RWPE1 (cell line): ENCODE results near the gene CCL20.

Source experiments
- CTCF ChIA-PET: fragments of 350-600 bp; sonication (Branson Sonifier 250); formaldehyde crosslinking; extraction: SDS; loops from one replicate; lab custom pipeline; 2021; lab: Yijun Ruan, JAX
- POLR2A ChIA-PET: fragments of 400-600 bp; formaldehyde crosslinking; extraction: SDS; loops from one replicate; lab custom pipeline; 2020; ENCODE audit warnings: antibody characterized with exemption; ENCODE audit not compliant: low non-redundant PET; lab: Yijun Ruan, JAX
- DNase-seq: peaks from one replicate; pipeline ENCODE4 v3.0.0; 2012; ENCODE audit warnings: low spot score
- H3K27ac ChIP-seq: fragments of 450-650 bp; 2 replicates; pipeline ENCODE4 v1.5.1; 2017
- TF ChIP-seq, protein P1 (sequence below): fragments of 450-650 bp; conservative IDR thresholded peaks from 2 replicates; pipeline ENCODE4 v1.5.1; 2017; ENCODE audit warnings: low read depth, mild to moderate bottlenecking

The CCL20 gene

DNA sequence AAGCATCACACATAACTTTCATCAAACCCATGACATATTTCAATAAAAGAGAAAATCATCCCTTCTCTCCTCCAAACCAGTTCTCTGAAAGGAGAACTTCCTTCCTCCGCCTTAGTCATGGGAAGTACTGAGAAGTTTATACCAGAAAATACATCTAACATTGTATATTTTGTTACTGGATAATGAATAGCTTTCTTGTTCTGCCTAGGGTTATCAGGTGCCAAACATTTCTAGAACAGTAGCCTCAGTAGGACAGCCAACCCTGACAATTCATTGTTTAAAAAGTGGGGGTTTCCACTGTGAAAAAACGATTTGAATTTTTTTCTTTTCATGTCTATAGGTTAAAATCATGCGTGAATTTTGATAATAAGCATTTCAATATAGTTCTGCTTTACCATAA lies 41.8 kb downstream of the CCL20 start:
- CTCF ChIA-PET, result no interaction called here
- H3K27ac ChIP-seq, result no peak overlapping the region
- no peak for DNase-seq
- TF ChIP-seq, protein P1, sequence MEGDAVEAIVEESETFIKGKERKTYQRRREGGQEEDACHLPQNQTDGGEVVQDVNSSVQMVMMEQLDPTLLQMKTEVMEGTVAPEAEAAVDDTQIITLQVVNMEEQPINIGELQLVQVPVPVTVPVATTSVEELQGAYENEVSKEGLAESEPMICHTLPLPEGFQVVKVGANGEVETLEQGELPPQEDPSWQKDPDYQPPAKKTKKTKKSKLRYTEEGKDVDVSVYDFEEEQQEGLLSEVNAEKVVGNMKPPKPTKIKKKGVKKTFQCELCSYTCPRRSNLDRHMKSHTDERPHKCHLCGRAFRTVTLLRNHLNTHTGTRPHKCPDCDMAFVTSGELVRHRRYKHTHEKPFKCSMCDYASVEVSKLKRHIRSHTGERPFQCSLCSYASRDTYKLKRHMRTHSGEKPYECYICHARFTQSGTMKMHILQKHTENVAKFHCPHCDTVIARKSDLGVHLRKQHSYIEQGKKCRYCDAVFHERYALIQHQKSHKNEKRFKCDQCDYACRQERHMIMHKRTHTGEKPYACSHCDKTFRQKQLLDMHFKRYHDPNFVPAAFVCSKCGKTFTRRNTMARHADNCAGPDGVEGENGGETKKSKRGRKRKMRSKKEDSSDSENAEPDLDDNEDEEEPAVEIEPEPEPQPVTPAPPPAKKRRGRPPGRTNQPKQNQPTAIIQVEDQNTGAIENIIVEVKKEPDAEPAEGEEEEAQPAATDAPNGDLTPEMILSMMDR, result no peak
- POLR2A ChIA-PET, result no interaction called here

DNA sequence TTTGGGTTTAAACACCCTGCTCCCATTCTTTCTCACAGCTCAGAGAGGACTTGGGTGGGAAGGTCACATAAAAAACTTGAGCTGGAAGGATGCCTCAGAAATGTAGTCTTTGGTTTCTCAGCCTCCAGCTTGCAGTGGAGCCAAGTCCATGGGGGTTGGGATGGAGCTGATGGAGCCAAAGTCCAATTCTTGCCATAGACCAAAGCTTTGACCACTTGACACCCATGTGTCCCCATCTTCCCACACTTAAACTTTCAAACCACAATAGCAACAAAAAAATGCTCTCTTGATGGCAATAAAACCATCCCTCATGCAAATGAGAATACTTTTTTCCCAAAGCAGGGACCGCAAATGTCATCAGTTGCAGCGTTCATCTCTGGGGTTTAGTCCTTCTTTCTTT lies 43.1 kb downstream of the CCL20 start:
- TF ChIP-seq, protein P1, result no peak
- CTCF ChIA-PET, result interaction anchor here (0.6 kb wide), 1 partner anchor 629 kb away, joined by 3 read pairs; no protein-coding TSS in a partner anchor
- POLR2A ChIA-PET, result no interaction called here
- H3K27ac ChIP-seq, result no peak overlapping the region
- no peak for DNase-seq

DNA sequence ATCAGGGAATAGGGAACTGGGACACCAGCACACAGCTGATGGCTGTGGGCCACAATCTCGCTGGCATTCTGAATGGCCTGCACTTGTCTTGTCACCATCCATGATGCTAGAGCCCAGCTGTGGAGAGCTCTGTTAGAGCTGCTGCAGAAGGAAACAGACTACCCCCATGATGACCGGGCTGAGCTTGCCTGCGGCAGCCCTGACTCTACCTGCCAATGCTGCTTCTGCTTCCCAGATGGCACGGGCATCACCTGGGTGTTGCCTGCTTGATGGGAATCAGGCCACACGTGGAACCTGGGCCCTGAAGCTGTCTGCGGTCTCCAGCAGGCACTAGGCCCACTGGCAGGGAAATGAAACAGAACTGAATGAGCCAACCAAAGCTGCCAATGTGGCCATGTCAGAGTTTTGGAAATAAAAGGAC lies 46.6 kb downstream of the CCL20 start:
- POLR2A ChIA-PET, result no interaction called here
- TF ChIP-seq, protein P1, result no peak
- H3K27ac ChIP-seq, result no peak overlapping the region
- CTCF ChIA-PET, result interaction anchor here (0.6 kb wide), 1 partner anchor 81 kb away, joined by 8 read pairs; no protein-coding TSS in a partner anchor
- no peak for DNase-seq

DNA sequence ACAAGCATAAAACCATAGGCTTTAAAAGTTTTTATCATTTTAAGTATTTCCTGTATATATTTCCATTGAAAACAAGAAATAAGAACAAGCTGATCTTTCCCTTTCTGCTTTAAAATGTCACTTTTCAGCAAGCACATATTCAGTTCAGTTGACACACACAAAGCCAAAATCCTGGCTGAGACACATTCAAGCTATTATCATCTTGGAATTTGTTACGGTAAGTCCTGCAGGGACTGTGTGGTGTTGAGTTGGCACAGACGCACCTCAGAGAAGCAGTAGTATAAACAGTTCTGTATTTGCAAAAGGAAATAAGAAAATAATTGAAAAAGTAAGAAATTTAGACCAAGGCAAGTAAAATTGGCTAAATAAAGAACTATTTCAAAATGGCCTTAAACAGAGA lies 47.4 kb downstream of the CCL20 start:
- ChIA-PET POLR2A (no interaction called here), CTCF (no interaction called here)
- TF ChIP-seq, protein P1, result no peak
- no peak overlapping the region for H3K27ac ChIP-seq
- no peak for DNase-seq

DNA sequence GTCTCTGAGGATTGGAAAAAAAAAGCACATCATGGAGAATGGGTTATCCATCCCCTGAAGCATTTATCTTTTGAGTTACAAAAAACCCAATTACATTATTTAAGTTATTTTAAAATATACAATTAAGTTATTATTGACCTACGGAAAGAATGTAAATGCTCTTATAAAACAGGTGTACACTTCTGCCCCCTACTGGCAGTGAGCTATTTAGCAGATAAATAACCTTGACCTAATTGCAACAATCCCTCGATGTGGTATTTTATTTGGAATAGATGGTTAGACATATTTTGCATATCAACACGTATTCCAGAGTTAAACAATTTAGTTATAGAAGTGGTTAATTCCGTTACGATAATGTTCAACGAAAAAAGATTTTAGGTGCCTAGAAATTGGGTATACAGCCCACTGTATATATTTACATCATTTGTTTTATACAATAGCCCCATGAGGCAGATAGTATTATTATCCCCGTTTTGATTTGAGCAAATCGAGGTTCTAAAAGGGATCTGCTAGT lies 48.6 kb downstream of the CCL20 start:
- POLR2A ChIA-PET, result no interaction called here
- peak overlapping the region; percentile 92; the same call in 1 of the 2 replicates for H3K27ac ChIP-seq
- CTCF ChIA-PET, result interaction anchor here (0.6 to 2.0 kb wide), 8 partner anchors 8 to 837 kb away, joined by 3 to 6 read pairs (median 3); no protein-coding TSS in a partner anchor
- TF ChIP-seq, protein P1, result peak; percentile 46
- DNase-seq, result peak; percentile 11

DNA sequence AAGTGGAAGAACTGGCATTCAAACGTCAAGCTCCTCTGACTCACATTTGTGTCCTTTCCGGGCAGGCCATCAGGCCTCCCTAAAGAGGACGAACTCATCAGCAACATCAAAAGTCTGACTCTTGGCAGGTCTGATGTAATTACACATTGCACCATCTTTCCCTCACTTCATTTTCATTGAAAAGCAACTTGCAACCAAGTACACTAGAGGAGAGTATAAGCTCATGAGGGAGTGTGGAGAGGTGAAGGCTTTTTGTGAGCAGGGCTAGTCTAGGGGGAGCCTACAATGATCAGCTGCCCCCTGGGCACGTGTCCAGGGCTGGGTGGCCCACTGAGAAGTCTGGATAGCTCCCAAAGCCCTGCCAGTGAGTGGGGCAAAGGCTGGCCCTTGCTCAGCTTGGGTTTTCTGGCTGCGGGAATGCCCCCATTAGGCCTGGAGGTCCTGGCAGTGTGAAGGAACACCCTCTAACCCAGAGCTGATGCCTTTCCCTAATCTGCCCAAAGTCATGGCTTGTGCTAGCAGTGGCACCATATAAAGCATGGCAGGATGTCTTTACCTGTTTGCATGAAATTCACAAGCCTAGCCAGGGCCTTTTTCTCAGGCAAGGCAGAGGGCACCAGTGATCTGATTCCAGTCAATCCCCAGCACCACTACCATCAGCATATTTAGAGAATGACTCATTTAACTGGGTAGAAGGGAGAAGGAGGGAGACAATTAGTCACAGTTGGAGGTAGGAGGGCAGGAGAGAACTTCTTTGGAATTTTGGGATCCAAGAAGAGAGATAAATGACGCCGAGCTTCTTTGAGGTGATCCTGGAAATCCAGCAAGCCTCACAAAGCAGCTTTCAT lies 49.3 kb downstream of the CCL20 start:
- ChIA-PET POLR2A (no interaction called here), CTCF (interaction anchor here (0.6 to 2.0 kb wide), 10 partner anchors 9 to 894 kb away, joined by 3 to 6 read pairs (median 3); no protein-coding TSS in a partner anchor)
- peak overlapping the region; percentile 92 for H3K27ac ChIP-seq
- TF ChIP-seq, protein P1, result no peak; the same call in 1 of the 2 replicates
- DNase-seq, result peak; percentile 97
